Measurements from ENCODE around the gene SLC22A1.
"Not testable (repeated sequence)": the region's sequence is repeated elsewhere in the genome, so short reads cannot be mapped to it uniquely, and the experiment has no call there.

SLC22A1 gene

DNA sequence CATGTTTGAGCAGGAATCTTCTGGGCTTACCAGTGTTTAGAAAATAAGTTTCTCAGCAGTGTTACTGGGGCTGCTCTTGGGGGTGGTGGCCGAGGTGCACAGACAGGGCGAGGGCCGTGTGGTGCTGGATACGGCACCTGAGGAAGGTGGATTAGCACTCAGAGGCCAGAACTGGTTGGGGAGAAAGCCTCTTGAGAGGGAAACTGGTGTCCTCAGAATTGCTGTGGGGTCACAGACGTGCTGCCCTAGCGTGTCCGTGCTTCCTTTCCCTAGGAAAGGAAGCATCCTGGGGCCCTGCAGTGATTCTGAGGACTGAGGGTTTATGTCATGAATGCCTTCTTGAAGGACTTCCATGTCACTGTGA lies 32.1 kb upstream of the SLC22A1 start:
- H3K9me3 ChIP-seq (ENCODE audit: insufficient read depth, low read length): no peaks in the 10 kb centered on the region
- H3K79me2 ChIP-seq (ENCODE audit: low read length): no peaks in the 10 kb centered on the region
- no peak overlapping the region for H2AFZ ChIP-seq (ENCODE audit: low read depth, low read length)
- H3K36me3 ChIP-seq (replicated peaks; ENCODE audit: low read depth, low read length): peaks cover 3% of the 10 kb centered on the region
- no peak overlapping the region for H3K4me2 ChIP-seq (ENCODE audit: low read length)
- H3K4me3 ChIP-seq (ENCODE audit: low read length): no peak overlapping the region
- TF ChIP-seq, protein P1, sequence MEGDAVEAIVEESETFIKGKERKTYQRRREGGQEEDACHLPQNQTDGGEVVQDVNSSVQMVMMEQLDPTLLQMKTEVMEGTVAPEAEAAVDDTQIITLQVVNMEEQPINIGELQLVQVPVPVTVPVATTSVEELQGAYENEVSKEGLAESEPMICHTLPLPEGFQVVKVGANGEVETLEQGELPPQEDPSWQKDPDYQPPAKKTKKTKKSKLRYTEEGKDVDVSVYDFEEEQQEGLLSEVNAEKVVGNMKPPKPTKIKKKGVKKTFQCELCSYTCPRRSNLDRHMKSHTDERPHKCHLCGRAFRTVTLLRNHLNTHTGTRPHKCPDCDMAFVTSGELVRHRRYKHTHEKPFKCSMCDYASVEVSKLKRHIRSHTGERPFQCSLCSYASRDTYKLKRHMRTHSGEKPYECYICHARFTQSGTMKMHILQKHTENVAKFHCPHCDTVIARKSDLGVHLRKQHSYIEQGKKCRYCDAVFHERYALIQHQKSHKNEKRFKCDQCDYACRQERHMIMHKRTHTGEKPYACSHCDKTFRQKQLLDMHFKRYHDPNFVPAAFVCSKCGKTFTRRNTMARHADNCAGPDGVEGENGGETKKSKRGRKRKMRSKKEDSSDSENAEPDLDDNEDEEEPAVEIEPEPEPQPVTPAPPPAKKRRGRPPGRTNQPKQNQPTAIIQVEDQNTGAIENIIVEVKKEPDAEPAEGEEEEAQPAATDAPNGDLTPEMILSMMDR (IDR thresholded peaks at IDR 0.05; ENCODE audit: low read depth, low read length): no peak
- TF ChIP-seq EZH2phosphoT487 (IDR thresholded peaks at IDR 0.05; ENCODE audit: low read depth): no peak
- no peaks in the 10 kb centered on the region for H3K4me1 ChIP-seq (ENCODE audit: low read length)
- no peak overlapping the region for H3K27ac ChIP-seq (ENCODE audit: low read length)
- H4K20me1 ChIP-seq (ENCODE audit: insufficient read depth, low read length): no peaks in the 10 kb centered on the region
- no peak overlapping the region for H3K9ac ChIP-seq (ENCODE audit: low read length)
- H3K27me3 ChIP-seq (ENCODE audit: low read depth, low read length): no peaks in the 10 kb centered on the region

DNA sequence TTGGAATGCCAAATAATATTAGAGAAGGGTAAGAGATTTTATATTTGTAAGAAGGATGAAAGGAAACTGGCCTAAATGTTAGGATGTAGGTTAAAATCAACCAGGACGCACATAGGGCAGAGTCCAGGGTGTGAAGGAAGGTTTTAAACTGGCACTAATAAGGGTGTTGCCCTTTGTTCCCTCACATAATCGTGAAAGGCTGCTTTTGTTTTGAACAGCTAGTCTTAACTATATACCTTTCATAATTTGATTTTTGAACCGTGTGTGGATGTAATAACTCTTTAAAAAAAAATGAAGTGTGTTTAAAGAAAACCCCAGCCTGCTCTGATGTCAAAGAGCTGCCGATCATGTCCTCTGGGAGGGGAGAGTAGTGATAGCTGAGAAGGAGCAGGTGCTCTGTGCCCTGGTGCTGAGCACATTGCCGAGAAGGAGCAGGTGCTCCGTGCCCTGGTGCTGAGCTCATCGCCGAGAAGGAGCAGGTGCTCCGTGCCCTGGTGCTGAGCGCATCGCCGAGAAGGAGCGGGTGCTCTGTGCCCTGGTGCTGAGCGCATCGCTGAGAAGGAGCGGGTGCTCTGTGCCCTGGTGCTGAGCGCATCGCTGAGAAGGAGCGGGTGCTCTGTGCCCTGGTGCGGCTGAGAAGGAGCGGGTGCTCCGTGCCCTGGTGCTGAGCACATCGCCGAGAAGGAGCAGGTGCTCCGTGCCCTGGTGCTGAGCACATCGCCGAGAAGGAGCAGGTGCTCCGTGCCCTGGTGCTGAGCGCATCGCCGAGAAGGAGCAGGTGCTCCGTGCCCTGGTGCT lies 31.0 kb upstream of the SLC22A1 start:
- H3K4me2 ChIP-seq (ENCODE audit: low read length); H3K27ac ChIP-seq (ENCODE audit: low read length); H3K36me3 ChIP-seq (replicated peaks; ENCODE audit: low read depth, low read length); H3K27me3 ChIP-seq (ENCODE audit: low read depth, low read length); H3K4me1 ChIP-seq (ENCODE audit: low read length); H3K79me2 ChIP-seq (ENCODE audit: low read length); H3K9ac ChIP-seq (ENCODE audit: low read length); H4K20me1 ChIP-seq (ENCODE audit: insufficient read depth, low read length); H3K4me3 ChIP-seq (ENCODE audit: low read length); H3K9me3 ChIP-seq (ENCODE audit: insufficient read depth, low read length); H2AFZ ChIP-seq (ENCODE audit: low read depth, low read length): not testable (repeated sequence)

DNA sequence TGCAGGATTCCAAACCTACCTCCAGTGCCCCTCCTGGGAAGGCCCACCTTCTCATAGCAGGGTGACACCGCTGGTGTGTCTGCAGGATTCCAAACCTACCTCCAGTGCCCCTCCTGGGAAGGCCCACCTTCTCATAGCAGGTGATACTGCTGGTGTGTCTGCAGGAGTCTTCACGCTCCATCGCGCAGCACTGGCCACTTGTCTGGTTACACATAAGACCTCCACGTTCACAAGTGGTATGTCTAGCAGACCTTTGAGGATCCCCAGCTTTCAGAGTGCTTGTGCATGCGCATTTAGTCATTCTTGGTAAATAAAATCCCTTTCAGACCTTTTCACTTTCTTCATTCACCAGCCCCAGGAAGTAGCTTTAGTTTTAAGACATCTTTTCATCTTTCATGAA lies 29.4 kb upstream of the SLC22A1 start:
- H3K4me1 ChIP-seq (ENCODE audit: low read length); H3K36me3 ChIP-seq (replicated peaks; ENCODE audit: low read depth, low read length); H3K9me3 ChIP-seq (ENCODE audit: insufficient read depth, low read length); H3K27me3 ChIP-seq (ENCODE audit: low read depth, low read length); H3K27ac ChIP-seq (ENCODE audit: low read length); H4K20me1 ChIP-seq (ENCODE audit: insufficient read depth, low read length); H2AFZ ChIP-seq (ENCODE audit: low read depth, low read length); H3K4me3 ChIP-seq (ENCODE audit: low read length); H3K79me2 ChIP-seq (ENCODE audit: low read length); H3K4me2 ChIP-seq (ENCODE audit: low read length); H3K9ac ChIP-seq (ENCODE audit: low read length): not testable (repeated sequence)

DNA sequence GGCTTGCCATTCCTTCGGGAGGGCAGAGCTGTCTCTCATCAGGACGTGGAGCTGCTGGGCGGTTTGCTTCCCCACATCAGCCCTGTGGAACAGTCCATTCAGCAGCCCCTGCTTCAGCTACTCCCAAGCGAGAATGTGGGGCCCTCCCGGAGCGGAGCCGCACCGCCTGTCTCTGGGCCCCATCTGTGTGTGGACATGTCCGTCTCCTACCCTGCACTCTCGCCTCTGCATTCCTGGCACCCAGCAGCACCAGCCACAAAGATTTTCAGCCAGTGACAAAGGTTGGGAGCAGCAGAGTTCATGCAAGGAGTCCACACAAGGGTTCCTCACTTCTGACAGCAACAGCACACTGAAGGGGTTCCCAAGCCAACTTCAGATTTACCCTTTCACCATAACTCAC lies 29.0 kb upstream of the SLC22A1 start:
- Histone ChIP-seq H3K79me2 (ENCODE audit: low read length) (no peaks in the 10 kb centered on the region), H3K4me1 (ENCODE audit: low read length) (no peaks in the 10 kb centered on the region), H3K4me2 (ENCODE audit: low read length) (no peak overlapping the region), H3K9ac (ENCODE audit: low read length) (no peak overlapping the region), H3K27me3 (ENCODE audit: low read depth, low read length) (no peaks in the 10 kb centered on the region), H3K27ac (ENCODE audit: low read length) (no peak overlapping the region), H3K4me3 (ENCODE audit: low read length) (no peak overlapping the region), H3K36me3 (replicated peaks; ENCODE audit: low read depth, low read length) (peaks cover 3% of the 10 kb centered on the region), H3K9me3 (ENCODE audit: insufficient read depth, low read length) (no peaks in the 10 kb centered on the region), H4K20me1 (ENCODE audit: insufficient read depth, low read length) (no peaks in the 10 kb centered on the region), H2AFZ (ENCODE audit: low read depth, low read length) (no peak overlapping the region)
- TF ChIP-seq EZH2phosphoT487 (IDR thresholded peaks at IDR 0.05; ENCODE audit: low read depth): no peak
- TF ChIP-seq, protein P1 (IDR thresholded peaks at IDR 0.05; ENCODE audit: low read depth, low read length): no peak

GRCh38 chr6:160093061-160093460 lies 28.6 kb upstream of the SLC22A1 start:
- Histone ChIP-seq H3K4me3 (ENCODE audit: low read length) (no peak overlapping the region), H3K9ac (ENCODE audit: low read length) (no peak overlapping the region), H3K36me3 (replicated peaks; ENCODE audit: low read depth, low read length) (peaks cover 3% of the 10 kb centered on the region), H3K27ac (ENCODE audit: low read length) (no peak overlapping the region), H3K4me1 (ENCODE audit: low read length) (no peaks in the 10 kb centered on the region), H4K20me1 (ENCODE audit: insufficient read depth, low read length) (no peaks in the 10 kb centered on the region), H3K79me2 (ENCODE audit: low read length) (no peaks in the 10 kb centered on the region), H3K27me3 (ENCODE audit: low read depth, low read length) (no peaks in the 10 kb centered on the region), H3K4me2 (ENCODE audit: low read length) (no peak overlapping the region), H3K9me3 (ENCODE audit: insufficient read depth, low read length) (no peaks in the 10 kb centered on the region), H2AFZ (ENCODE audit: low read depth, low read length) (no peak overlapping the region)
- TF ChIP-seq EZH2phosphoT487 (IDR thresholded peaks at IDR 0.05; ENCODE audit: low read depth): no peak
